ENCODE data around the gene PTPRQ. TPM values are rescaled to one million over a fixed set of nuclear protein-coding genes. Genes with fewer than 3 reads are reported as not detected.

The PTPRQ gene
- total and polyA plus RNA-seq, 8 donors = 0.29 to 0.92 (median 0.55) TPM; not detected in 5

DNA sequence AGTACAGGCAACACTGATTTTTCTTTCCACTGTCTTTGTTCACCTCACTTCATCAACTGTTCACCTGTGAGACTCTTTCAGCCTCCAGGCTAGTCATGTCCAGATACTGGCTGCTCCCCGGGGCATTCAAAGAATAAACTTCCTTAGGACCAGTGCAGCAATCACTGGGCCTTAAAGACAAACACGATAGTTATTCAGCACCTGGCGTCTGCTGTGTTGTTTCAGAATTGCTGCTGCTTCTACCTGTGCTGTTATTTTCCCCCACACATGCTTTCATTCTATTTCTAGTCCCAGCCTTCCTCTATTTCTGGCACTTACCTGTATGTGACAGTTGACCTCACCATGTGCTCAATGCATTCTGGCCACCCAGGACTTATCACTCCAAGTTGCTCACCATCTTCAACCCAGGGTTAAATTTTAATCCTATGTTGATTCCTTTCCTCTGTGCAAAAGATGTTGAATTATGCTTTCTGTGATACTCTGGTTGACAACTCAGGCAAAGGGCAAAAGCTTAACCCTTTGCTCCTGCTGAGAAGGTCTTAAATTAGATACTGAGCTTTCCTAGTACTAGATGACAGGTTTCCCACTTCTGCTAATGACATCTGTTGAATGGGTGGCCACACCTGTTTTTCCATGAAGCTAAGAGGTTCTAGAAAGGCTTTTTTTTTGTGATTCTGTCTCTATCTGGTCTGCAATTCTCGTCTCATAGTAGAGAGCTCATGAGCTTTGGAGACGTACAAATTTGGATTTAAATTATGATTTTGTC is 41.4 kb downstream of the PTPRQ start:
- Histone ChIP-seq H3K36me3 (no peaks in the 10 kb centered on the region), H3K27me3 (no peaks in the 10 kb centered on the region), H3K27ac (no peak overlapping the region), H3K4me3 (no peak overlapping the region), H3K4me1 (peaks cover 0 to 5% (median 0%) of the 10 kb centered on the region in 4 donors), H3K9me3 (no peaks in the 10 kb centered on the region)
- 43 to 54% (median 52%) methylated on average over 5 of the region's 5 CpGs for WGBS, 5 donors
- intact Hi-C loops (cut with DNase I; ENCODE audit: low total_unique reads) = no loop called here
- TF ChIP-seq POLR2A (IDR thresholded peaks at IDR 0.05) = no peak
- no peak for TF ChIP-seq POLR2AphosphoS5 (IDR thresholded peaks at IDR 0.05)
- TF ChIP-seq EP300 (IDR thresholded peaks at IDR 0.05) = no peak
- TF ChIP-seq CTCF (IDR thresholded peaks at IDR 0.05) = no peak
- no peak for DNase-seq

- Histone ChIP-seq H3K36me3 (no peaks in the 10 kb centered on the region), H3K9me3 (no peaks in the 10 kb centered on the region), H3K27me3 (no peaks in the 10 kb centered on the region), H3K27ac (no peak overlapping the region), H3K4me1 (no peaks in the 10 kb centered on the region), H3K4me3 (no peak overlapping the region)
- WGBS, 5 donors = 66 to 81% (median 74%) methylated on average over 2 of the region's 2 CpGs
- intact Hi-C loops (cut with DNase I; ENCODE audit: low total_unique reads) = no loop called here
- TF ChIP-seq POLR2AphosphoS5 (IDR thresholded peaks at IDR 0.05) (no peak), EP300 (IDR thresholded peaks at IDR 0.05) (no peak), CTCF (IDR thresholded peaks at IDR 0.05) (no peak), POLR2A (IDR thresholded peaks at IDR 0.05) (no peak)
- DNase-seq = no peak
Observed at GRCh38 chr12:80490329-80490728, 46.3 kb downstream of the PTPRQ start.

DNA sequence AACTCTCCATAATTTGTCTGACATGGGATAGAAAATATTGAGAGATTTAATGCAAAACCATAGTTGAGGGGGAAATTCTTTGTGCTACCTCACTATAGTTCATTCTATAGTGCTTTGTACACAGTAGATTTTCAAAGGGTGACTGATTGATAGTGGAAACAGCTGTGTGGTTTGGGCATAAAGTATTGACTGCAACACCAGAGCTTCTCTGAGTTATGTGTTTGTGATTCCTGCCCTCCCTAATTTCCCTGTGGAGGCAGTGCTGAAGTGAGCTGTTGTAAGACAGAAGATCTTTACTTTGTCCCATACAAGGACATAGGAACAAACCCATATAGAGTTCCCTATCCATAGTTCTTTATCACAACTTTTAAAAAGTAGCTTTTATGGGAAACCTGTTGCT is 47.1 kb downstream of the PTPRQ start:
- intact Hi-C loops (cut with DNase I; ENCODE audit: low total_unique reads) = no loop called here
- Histone ChIP-seq H3K36me3 (no peaks in the 10 kb centered on the region), H3K9me3 (no peaks in the 10 kb centered on the region), H3K27ac (no peak overlapping the region), H3K4me1 (no peaks in the 10 kb centered on the region), H3K4me3 (no peak overlapping the region), H3K27me3 (no peaks in the 10 kb centered on the region)
- TF ChIP-seq POLR2AphosphoS5 (IDR thresholded peaks at IDR 0.05) (no peak), EP300 (IDR thresholded peaks at IDR 0.05) (no peak), CTCF (IDR thresholded peaks at IDR 0.05) (no peak), POLR2A (IDR thresholded peaks at IDR 0.05) (no peak)
- no peak for DNase-seq

GRCh38 chr12:80493466-80493865 is 49.4 kb downstream of the PTPRQ start:
- no peak for TF ChIP-seq POLR2A (IDR thresholded peaks at IDR 0.05)
- TF ChIP-seq EP300 (IDR thresholded peaks at IDR 0.05) = no peak
- TF ChIP-seq POLR2AphosphoS5 (IDR thresholded peaks at IDR 0.05) = no peak
- no peak for TF ChIP-seq CTCF (IDR thresholded peaks at IDR 0.05)
- Histone ChIP-seq H3K36me3 (no peaks in the 10 kb centered on the region), H3K27ac (no peak overlapping the region), H3K27me3 (no peaks in the 10 kb centered on the region), H3K9me3 (no peaks in the 10 kb centered on the region), H3K4me1 (no peaks in the 10 kb centered on the region), H3K4me3 (no peak overlapping the region)
- intact Hi-C loops (cut with DNase I; ENCODE audit: low total_unique reads) = no loop called here
- DNase-seq = no peak
- WGBS, 5 donors = 83 to 95% (median 90%) methylated on average over 2 of the region's 2 CpGs
